ENCODE measurements around the gene BRAT1.

Gene BRAT1

GRCh38 chr7:2500701-2501100 is 54.6 kb downstream of the BRAT1 start:
- no peak overlapping the region for H2AFZ ChIP-seq (ENCODE audit: low read length)
- no peaks in the 10 kb centered on the region for H4K20me1 ChIP-seq (ENCODE audit: insufficient read depth, low read length)
- no peaks in the 10 kb centered on the region for H3K9me2 ChIP-seq (ENCODE audit: low read depth, low read length)
- TF ChIP-seq CTCF (IDR thresholded peaks at IDR 0.05; ENCODE audit: low read length), result no peak
- TF ChIP-seq EZH2 (IDR thresholded peaks at IDR 0.05; ENCODE audit: borderline replicate concordance, low read length), result no peak
- H3K79me2 ChIP-seq (ENCODE audit: insufficient read depth, low read length), result no peaks in the 10 kb centered on the region
- H3K4me1 ChIP-seq (ENCODE audit: insufficient read depth, low read length, severe bottlenecking), result no peaks in the 10 kb centered on the region
- H3K27ac ChIP-seq (ENCODE audit: low read depth, low read length, poor library complexity, severe bottlenecking), result no peak overlapping the region
- H3K9ac ChIP-seq (ENCODE audit: low read length), result no peak overlapping the region
- H3K4me3 ChIP-seq (ENCODE audit: low read depth, low read length, poor library complexity, severe bottlenecking), result no peak overlapping the region
- no peaks in the 10 kb centered on the region for H3F3A ChIP-seq (ENCODE audit: insufficient read depth, low read length)
- no peak overlapping the region for H3K4me2 ChIP-seq (ENCODE audit: low read length)
- H3K27me3 ChIP-seq (ENCODE audit: insufficient read depth, low read length), result peaks cover 17% of the 10 kb centered on the region
- H3K9me3 ChIP-seq (ENCODE audit: low read length), result no peaks in the 10 kb centered on the region
- no peaks in the 10 kb centered on the region for H3K36me3 ChIP-seq (ENCODE audit: insufficient read depth, low read length)

DNA sequence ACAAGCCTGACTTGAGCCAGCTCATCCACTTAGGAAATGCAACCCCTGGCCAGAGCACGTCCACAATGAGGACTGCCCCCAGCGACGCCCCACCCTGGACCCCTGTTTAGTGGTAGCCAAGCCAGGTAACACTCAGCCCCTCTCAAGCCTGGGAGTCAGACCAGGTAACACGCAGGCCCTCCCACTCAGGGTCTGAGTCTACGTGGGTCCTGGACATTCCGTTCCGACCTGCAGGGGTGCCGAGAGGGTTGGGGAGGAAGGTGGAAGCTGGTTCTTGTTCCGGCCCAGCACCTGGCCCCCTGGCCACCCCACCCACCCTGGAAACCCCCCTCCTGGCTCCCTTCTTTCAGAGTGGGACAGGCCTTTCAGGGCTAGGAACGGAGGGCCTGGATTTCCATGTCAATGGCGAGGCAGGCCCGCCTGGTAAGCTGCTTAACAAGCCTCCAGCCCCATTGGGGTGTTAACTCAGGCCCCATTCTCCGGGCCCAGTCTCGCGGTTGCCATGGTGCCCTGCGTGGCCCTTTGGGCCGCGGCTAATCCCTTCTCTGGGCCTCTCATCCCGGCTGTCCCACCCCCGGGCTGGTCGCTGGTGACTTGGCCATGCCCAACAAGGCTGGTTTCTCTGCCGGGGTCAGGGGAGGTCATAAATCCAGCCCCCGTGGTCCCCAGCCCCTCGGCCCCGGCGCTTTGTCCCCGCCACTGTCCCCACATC is 55.4 kb downstream of the BRAT1 start:
- Histone ChIP-seq H3K79me2 (ENCODE audit: insufficient read depth, low read length) (no peaks in the 10 kb centered on the region), H3K36me3 (ENCODE audit: insufficient read depth, low read length) (no peaks in the 10 kb centered on the region), H3K4me3 (ENCODE audit: low read depth, low read length, poor library complexity, severe bottlenecking) (no peak overlapping the region), H3K27me3 (ENCODE audit: insufficient read depth, low read length) (peaks cover 13% of the 10 kb centered on the region), H3K4me1 (ENCODE audit: insufficient read depth, low read length, severe bottlenecking) (no peaks in the 10 kb centered on the region), H3K4me2 (ENCODE audit: low read length) (no peak overlapping the region), H4K20me1 (ENCODE audit: insufficient read depth, low read length) (no peaks in the 10 kb centered on the region), H3K27ac (ENCODE audit: low read depth, low read length, poor library complexity, severe bottlenecking) (no peak overlapping the region), H3F3A (ENCODE audit: insufficient read depth, low read length) (no peaks in the 10 kb centered on the region), H3K9me2 (ENCODE audit: low read depth, low read length) (no peaks in the 10 kb centered on the region), H2AFZ (ENCODE audit: low read length) (no peak overlapping the region), H3K9me3 (ENCODE audit: low read length) (no peaks in the 10 kb centered on the region), H3K9ac (ENCODE audit: low read length) (no peak overlapping the region)
- TF ChIP-seq CTCF (IDR thresholded peaks at IDR 0.05; ENCODE audit: low read length), result no peak
- no peak for TF ChIP-seq EZH2 (IDR thresholded peaks at IDR 0.05; ENCODE audit: borderline replicate concordance, low read length)

DNA sequence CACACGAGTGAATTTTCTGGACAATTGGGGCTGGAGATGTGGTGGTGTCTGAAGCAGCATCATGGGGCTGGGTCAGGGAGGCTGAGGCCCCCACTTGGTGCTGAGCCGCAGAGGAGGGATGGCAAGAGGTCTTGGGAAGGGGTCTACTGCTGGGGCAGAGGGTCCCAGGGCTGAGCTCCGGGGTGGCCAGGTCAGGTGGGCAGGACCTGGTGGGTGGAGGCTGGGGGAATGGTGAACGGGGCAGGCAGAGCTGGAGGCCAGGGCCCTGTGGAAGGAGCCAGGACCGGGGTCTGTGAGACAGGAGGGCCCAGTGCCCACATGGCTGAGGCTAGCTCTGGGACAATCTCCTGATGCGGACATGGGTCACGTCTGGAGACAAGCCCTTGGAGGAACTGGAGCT is 56.1 kb downstream of the BRAT1 start:
- no peaks in the 10 kb centered on the region for H3F3A ChIP-seq (ENCODE audit: insufficient read depth, low read length)
- no peaks in the 10 kb centered on the region for H3K4me1 ChIP-seq (ENCODE audit: insufficient read depth, low read length, severe bottlenecking)
- peaks cover 8% of the 10 kb centered on the region for H3K27me3 ChIP-seq (ENCODE audit: insufficient read depth, low read length)
- H3K4me2 ChIP-seq (ENCODE audit: low read length), result no peak overlapping the region
- H4K20me1 ChIP-seq (ENCODE audit: insufficient read depth, low read length), result no peaks in the 10 kb centered on the region
- no peaks in the 10 kb centered on the region for H3K36me3 ChIP-seq (ENCODE audit: insufficient read depth, low read length)
- H3K79me2 ChIP-seq (ENCODE audit: insufficient read depth, low read length), result no peaks in the 10 kb centered on the region
- H3K27ac ChIP-seq (ENCODE audit: low read depth, low read length, poor library complexity, severe bottlenecking), result no peak overlapping the region
- H3K4me3 ChIP-seq (ENCODE audit: low read depth, low read length, poor library complexity, severe bottlenecking), result no peak overlapping the region
- TF ChIP-seq EZH2 (IDR thresholded peaks at IDR 0.05; ENCODE audit: borderline replicate concordance, low read length), result no peak
- no peak for TF ChIP-seq CTCF (IDR thresholded peaks at IDR 0.05; ENCODE audit: low read length)
- H3K9me2 ChIP-seq (ENCODE audit: low read depth, low read length), result no peaks in the 10 kb centered on the region
- no peak overlapping the region for H2AFZ ChIP-seq (ENCODE audit: low read length)
- H3K9me3 ChIP-seq (ENCODE audit: low read length), result no peaks in the 10 kb centered on the region
- H3K9ac ChIP-seq (ENCODE audit: low read length), result no peak overlapping the region
